ENCODE results near the gene FZD4.

Gene FZD4

DNA sequence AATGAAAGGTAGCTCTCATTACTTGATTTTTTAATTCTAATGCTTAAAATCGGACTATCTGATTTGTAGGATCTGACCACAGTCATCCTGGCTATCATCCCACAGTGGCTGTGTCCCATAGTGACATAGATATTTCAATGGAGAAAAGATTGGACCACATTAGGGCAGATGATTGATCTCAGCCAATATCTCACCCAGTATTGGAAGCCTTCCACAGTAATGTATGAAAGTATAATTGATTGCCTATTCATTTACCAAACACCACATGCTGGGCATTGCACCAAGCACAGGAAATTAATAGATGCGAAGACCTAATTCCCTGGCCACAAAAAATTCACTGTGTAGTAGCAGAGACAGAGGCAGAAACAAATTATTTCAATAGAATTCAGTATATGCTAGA lies 37.6 kb downstream of the FZD4 start:
- TF ChIP-seq SIN3A (IDR thresholded peaks at IDR 0.05; ENCODE audit: borderline replicate concordance, insufficient read depth, low read length) (no peak), TAF1 (IDR thresholded peaks at IDR 0.05; ENCODE audit: borderline replicate concordance, insufficient read depth, low read length) (no peak), FOXP2 (optimal IDR thresholded peaks at IDR 0.05; ENCODE audit: borderline replicate concordance, extremely low read depth, extremely low read length, insufficient read depth) (no peak), POLR2AphosphoS5 (IDR thresholded peaks at IDR 0.05; ENCODE audit: low read depth, low read length) (no peak)
- TF ChIP-seq, protein P1, sequence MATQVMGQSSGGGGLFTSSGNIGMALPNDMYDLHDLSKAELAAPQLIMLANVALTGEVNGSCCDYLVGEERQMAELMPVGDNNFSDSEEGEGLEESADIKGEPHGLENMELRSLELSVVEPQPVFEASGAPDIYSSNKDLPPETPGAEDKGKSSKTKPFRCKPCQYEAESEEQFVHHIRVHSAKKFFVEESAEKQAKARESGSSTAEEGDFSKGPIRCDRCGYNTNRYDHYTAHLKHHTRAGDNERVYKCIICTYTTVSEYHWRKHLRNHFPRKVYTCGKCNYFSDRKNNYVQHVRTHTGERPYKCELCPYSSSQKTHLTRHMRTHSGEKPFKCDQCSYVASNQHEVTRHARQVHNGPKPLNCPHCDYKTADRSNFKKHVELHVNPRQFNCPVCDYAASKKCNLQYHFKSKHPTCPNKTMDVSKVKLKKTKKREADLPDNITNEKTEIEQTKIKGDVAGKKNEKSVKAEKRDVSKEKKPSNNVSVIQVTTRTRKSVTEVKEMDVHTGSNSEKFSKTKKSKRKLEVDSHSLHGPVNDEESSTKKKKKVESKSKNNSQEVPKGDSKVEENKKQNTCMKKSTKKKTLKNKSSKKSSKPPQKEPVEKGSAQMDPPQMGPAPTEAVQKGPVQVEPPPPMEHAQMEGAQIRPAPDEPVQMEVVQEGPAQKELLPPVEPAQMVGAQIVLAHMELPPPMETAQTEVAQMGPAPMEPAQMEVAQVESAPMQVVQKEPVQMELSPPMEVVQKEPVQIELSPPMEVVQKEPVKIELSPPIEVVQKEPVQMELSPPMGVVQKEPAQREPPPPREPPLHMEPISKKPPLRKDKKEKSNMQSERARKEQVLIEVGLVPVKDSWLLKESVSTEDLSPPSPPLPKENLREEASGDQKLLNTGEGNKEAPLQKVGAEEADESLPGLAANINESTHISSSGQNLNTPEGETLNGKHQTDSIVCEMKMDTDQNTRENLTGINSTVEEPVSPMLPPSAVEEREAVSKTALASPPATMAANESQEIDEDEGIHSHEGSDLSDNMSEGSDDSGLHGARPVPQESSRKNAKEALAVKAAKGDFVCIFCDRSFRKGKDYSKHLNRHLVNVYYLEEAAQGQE (IDR thresholded peaks at IDR 0.05; ENCODE audit: insufficient read depth in 1 of 2, low read depth in 2 of 2, low read length in 2 of 2), result no peak

DNA sequence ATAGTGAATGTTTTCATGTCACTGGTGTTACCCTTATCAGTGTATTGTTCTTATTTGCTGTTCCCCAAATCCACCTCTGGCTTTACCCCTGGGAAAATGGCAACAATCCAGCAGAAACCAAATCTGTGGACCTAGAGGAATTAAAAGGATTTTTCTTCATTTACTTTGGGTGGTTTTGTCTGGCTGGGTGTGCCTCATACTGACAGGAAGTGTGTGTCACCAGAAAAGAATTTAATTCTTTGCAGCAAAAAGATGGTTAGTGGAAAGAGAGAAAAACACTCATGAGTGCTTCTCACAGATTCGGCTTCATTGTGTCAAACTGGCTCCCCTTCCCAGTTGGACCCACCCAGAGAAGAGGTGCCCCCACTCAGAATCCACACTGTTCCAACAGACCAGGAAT lies 38.9 kb downstream of the FZD4 start:
- TF ChIP-seq, protein P1 (IDR thresholded peaks at IDR 0.05; ENCODE audit: insufficient read depth in 1 of 2, low read depth in 2 of 2, low read length in 2 of 2), result no peak
- no peak for TF ChIP-seq POLR2AphosphoS5 (IDR thresholded peaks at IDR 0.05; ENCODE audit: low read depth, low read length)
- TF ChIP-seq SIN3A (IDR thresholded peaks at IDR 0.05; ENCODE audit: borderline replicate concordance, insufficient read depth, low read length), result no peak
- TF ChIP-seq FOXP2 (optimal IDR thresholded peaks at IDR 0.05; ENCODE audit: borderline replicate concordance, extremely low read depth, extremely low read length, insufficient read depth), result no peak
- no peak for TF ChIP-seq TAF1 (IDR thresholded peaks at IDR 0.05; ENCODE audit: borderline replicate concordance, insufficient read depth, low read length)

DNA sequence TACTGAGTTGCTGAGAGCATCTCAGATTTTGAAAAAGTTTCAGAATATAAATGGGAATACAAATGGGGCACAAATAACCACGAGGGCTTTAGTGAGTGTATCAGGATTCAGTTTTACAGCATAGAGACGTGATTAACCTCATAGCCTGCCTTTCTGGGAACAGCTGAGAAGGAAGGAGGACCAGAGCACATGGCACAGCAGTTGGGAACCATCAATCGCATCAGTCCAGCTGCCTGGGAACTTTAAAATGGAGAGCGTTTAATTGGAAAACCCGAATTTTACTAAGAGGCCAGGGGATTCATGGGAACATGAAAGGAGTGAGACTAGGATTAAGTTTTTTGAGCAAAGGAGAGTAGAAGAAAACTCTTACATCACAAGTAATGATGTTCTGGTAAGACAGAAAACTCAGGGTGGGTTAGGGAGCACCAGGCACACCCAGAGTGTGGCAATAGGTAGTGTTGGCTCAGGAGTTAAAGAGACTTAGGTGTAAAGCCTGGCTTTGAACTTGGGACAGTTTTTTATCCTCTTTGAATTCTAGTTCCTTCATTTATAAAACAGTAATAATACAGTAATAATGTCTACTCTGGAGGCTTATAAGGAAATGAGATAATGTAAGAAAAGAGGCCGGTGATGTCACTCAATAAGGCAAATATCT lies 40.2 kb downstream of the FZD4 start:
- no peak for TF ChIP-seq TAF1 (IDR thresholded peaks at IDR 0.05; ENCODE audit: borderline replicate concordance, insufficient read depth, low read length)
- no peak for TF ChIP-seq POLR2AphosphoS5 (IDR thresholded peaks at IDR 0.05; ENCODE audit: low read depth, low read length)
- no peak for TF ChIP-seq FOXP2 (optimal IDR thresholded peaks at IDR 0.05; ENCODE audit: borderline replicate concordance, extremely low read depth, extremely low read length, insufficient read depth)
- TF ChIP-seq SIN3A (IDR thresholded peaks at IDR 0.05; ENCODE audit: borderline replicate concordance, insufficient read depth, low read length), result no peak
- TF ChIP-seq, protein P1 (IDR thresholded peaks at IDR 0.05; ENCODE audit: insufficient read depth in 1 of 2, low read depth in 2 of 2, low read length in 2 of 2), result no peak

DNA sequence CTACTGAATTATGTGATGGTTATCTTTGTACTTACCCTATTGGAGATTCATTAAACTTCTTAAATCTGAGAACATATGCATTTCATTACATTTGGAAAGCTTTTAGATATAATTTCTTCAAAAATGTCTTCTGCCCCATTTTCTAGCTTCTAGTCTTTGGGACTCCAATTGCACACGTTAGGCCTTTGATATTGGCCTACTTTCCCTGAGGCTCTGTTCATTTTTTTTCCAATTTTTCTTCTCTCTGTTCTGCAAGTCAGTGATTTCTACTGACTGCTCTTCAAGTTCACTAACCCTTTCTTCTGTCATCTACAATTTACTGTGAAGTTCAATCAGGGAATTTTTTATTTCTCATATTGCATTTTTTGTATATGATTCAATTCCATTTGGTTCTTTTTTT lies 43.0 kb downstream of the FZD4 start:
- no peak for TF ChIP-seq POLR2AphosphoS5 (IDR thresholded peaks at IDR 0.05; ENCODE audit: low read depth, low read length)
- TF ChIP-seq TAF1 (IDR thresholded peaks at IDR 0.05; ENCODE audit: borderline replicate concordance, insufficient read depth, low read length), result no peak
- TF ChIP-seq FOXP2 (optimal IDR thresholded peaks at IDR 0.05; ENCODE audit: borderline replicate concordance, extremely low read depth, extremely low read length, insufficient read depth), result no peak
- TF ChIP-seq, protein P1 (IDR thresholded peaks at IDR 0.05; ENCODE audit: insufficient read depth in 1 of 2, low read depth in 2 of 2, low read length in 2 of 2), result no peak
- TF ChIP-seq SIN3A (IDR thresholded peaks at IDR 0.05; ENCODE audit: borderline replicate concordance, insufficient read depth, low read length), result no peak
